OCI-LY3 (cell line): Measurements from ENCODE around the gene SCNN1G.

Experiments used
- CTCF ChIP-seq: fragments of 200-600, 300-600 bp; sonication (generic); IDR thresholded peaks from 2 replicates; pipeline ENCODE4 v1.5.1; 2014; ENCODE audit warnings: antibody characterized with exemption, low read length, low read depth
- EZH2phosphoT487 ChIP-seq: fragments of 200-600 bp; shearing (Covaris generic); IDR thresholded peaks from 2 replicates; pipeline ENCODE4 v1.6.1; 2018; ENCODE audit warnings: antibody characterized with exemption, mixed run types, low read depth

DNA sequence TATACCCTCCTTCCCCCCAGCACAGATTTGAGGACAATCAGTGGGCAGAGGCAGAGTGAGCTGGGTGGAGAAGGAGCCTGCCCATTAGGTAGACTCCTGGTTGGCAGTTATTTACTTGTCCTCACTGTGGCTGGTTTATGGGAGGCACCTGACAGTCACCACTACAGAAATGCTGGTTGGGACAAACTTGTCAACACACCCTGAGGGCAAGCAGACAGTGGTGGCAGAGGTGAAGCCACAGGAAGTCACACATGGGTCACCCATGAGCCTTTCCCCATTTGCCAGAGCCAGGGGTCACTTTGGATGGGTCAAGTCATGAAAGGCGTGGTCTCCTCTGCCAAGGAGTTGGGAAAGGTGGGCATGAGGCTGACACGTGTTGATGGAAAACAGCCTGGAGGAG lies 6.4 kb downstream of the SCNN1G start:
- TF ChIP-seq CTCF = no peak
- no peak for TF ChIP-seq EZH2phosphoT487
